Neural cell (in vitro differentiated cells): ENCODE data around the gene GARIN6. TPM values are rescaled to one million over a fixed set of nuclear protein-coding genes. Genes with fewer than 3 reads are reported as not detected.

Experiments
- H2AFZ ChIP-seq: fragments of 200-600, 300-800 bp; sonication (generic), shearing (Covaris generic); 2 replicates; pipeline ENCODE4 v1.6.0; 2014; ENCODE audit warnings: low read depth, mild to moderate bottlenecking, antibody characterized with exemption, low read length, moderate library complexity
- H3F3A ChIP-seq: fragments of 200-600 bp; shearing (Covaris generic); 2 replicates; pipeline ENCODE4 v1.6.1; 2016; ENCODE audit warnings: mild to moderate bottlenecking, moderate library complexity, mixed read lengths, antibody characterized with exemption, low read length; ENCODE audit not compliant: insufficient read depth, poor library complexity, severe bottlenecking
- H3K27ac ChIP-seq: fragments of 200-600, 300-800 bp; sonication (generic), shearing (Covaris generic); 2 replicates; pipeline ENCODE4 v1.5.1; 2014; ENCODE audit warnings: mild to moderate bottlenecking, low read length, moderate library complexity
- H3K27me3 ChIP-seq: fragments of 300-800, 200-600 bp; sonication (generic), shearing (Covaris generic); 2 replicates; pipeline ENCODE4 v1.6.0; 2014; ENCODE audit warnings: mild to moderate bottlenecking, low read depth, low read length, moderate library complexity; ENCODE audit not compliant: insufficient read depth
- H3K36me3 ChIP-seq: fragments of 300-800, 200-600 bp; sonication (generic), shearing (Covaris generic); 2 replicates; pipeline ENCODE4 v1.5.1; 2014; ENCODE audit warnings: mild to moderate bottlenecking, antibody characterized with exemption, low read length, moderate library complexity; ENCODE audit not compliant: insufficient read depth
- H3K4me2 ChIP-seq: fragments of 300-800, 200-600 bp; sonication (generic), shearing (Covaris generic); 2 replicates; pipeline ENCODE4 v1.6.0; 2014; ENCODE audit warnings: mild to moderate bottlenecking, low read length
- H3K4me3 ChIP-seq: fragments of 300-800, 200-600 bp; sonication (generic), shearing (Covaris generic); 2 replicates; pipeline ENCODE4 v1.5.1; 2014; ENCODE audit warnings: mild to moderate bottlenecking, low read length, moderate library complexity
- H3K79me2 ChIP-seq: fragments of 200-600 bp; shearing (Covaris generic); replicated peaks from 2 replicates; pipeline ENCODE4 v1.6.0; 2014; ENCODE audit warnings: mild to moderate bottlenecking, low read length, moderate library complexity; ENCODE audit not compliant: insufficient read depth
- H3K9ac ChIP-seq: fragments of 300-800, 200-600 bp; sonication (generic), shearing (Covaris generic); 2 replicates; pipeline ENCODE4 v1.6.1; 2016; ENCODE audit warnings: mild to moderate bottlenecking, low read length, mixed read lengths
- H3K9me2 ChIP-seq: fragments of 200-600 bp; shearing (Covaris generic); 2 replicates; pipeline ENCODE4 v1.6.1; 2016; ENCODE audit warnings: mild to moderate bottlenecking, low read length, mixed read lengths; ENCODE audit not compliant: insufficient read depth
- H3K9me3 ChIP-seq: fragments of 200-600, 300-800 bp; sonication (generic), shearing (Covaris generic); 2 replicates; pipeline ENCODE4 v1.6.1; 2016; ENCODE audit warnings: mild to moderate bottlenecking, mixed run types, low read length, moderate library complexity, mixed read lengths
- H4K20me1 ChIP-seq: fragments of 200-600 bp; shearing (Covaris generic); 2 replicates; pipeline ENCODE4 v1.6.1; 2016; ENCODE audit warnings: mild to moderate bottlenecking, mixed run types; ENCODE audit not compliant: insufficient read depth
- EP300 ChIP-seq: fragments of 450-650 bp; conservative IDR thresholded peaks from 2 replicates; pipeline ENCODE4 v1.6.1; 2014; ENCODE audit warnings: antibody characterized with exemption, mild to moderate bottlenecking, moderate library complexity; ENCODE audit not compliant: poor library complexity, severe bottlenecking
- EZH2 ChIP-seq: fragments of 200-600, 300-800 bp; shearing (Covaris generic), sonication (generic); IDR thresholded peaks from 2 replicates; pipeline ENCODE4 v1.6.1; 2014; ENCODE audit warnings: antibody characterized with exemption, low read length, borderline replicate concordance, mild to moderate bottlenecking; ENCODE audit not compliant: insufficient read depth, poor library complexity, severe bottlenecking
- MXI1 ChIP-seq: fragments of 450-650 bp; conservative IDR thresholded peaks from 2 replicates; pipeline ENCODE4 v1.6.1; 2014; ENCODE audit warnings: antibody characterized with exemption, mild to moderate bottlenecking; ENCODE audit not compliant: poor library complexity, severe bottlenecking
- POLR2AphosphoS5 ChIP-seq: IDR thresholded peaks from 2 replicates; pipeline ENCODE4 v1.6.1; 2012
- RAD21 ChIP-seq: fragments of 450-650 bp; conservative IDR thresholded peaks from 2 replicates; pipeline ENCODE4 v1.6.1; 2014; ENCODE audit warnings: antibody characterized with exemption, mild to moderate bottlenecking, moderate library complexity
- SMC3 ChIP-seq: fragments of 450-650 bp; conservative IDR thresholded peaks from 2 replicates; pipeline ENCODE4 v1.6.1; 2014; ENCODE audit warnings: antibody characterized with exemption, mild to moderate bottlenecking, moderate library complexity; ENCODE audit not compliant: poor library complexity
- TAF1 ChIP-seq: IDR thresholded peaks from 2 replicates; pipeline ENCODE4 v1.6.1; 2012; ENCODE audit warnings: low read depth
- polyA plus RNA-seq: library from polyadenylated mRNA; depleted of rRNA; stranded (reverse); fragments of >200 nt; gene quantifications from 2 replicates; pipeline ENCODE4 v1.2.3, GENCODE V29; 2014
- TF ChIP-seq, protein P1 (sequence below): fragments of 450-650 bp; IDR thresholded peaks from 2 replicates; pipeline ENCODE4 v1.5.1; 2014; ENCODE audit warnings: antibody characterized with exemption, mild to moderate bottlenecking, moderate library complexity; ENCODE audit not compliant: poor library complexity, severe bottlenecking
- TF ChIP-seq, protein P2 (sequence below): IDR thresholded peaks from 2 replicates; pipeline ENCODE4 v1.6.1; 2012; ENCODE audit warnings: borderline replicate concordance

Gene GARIN6
- polyA plus RNA-seq, 1 donor from 2014 or later: not detected

DNA sequence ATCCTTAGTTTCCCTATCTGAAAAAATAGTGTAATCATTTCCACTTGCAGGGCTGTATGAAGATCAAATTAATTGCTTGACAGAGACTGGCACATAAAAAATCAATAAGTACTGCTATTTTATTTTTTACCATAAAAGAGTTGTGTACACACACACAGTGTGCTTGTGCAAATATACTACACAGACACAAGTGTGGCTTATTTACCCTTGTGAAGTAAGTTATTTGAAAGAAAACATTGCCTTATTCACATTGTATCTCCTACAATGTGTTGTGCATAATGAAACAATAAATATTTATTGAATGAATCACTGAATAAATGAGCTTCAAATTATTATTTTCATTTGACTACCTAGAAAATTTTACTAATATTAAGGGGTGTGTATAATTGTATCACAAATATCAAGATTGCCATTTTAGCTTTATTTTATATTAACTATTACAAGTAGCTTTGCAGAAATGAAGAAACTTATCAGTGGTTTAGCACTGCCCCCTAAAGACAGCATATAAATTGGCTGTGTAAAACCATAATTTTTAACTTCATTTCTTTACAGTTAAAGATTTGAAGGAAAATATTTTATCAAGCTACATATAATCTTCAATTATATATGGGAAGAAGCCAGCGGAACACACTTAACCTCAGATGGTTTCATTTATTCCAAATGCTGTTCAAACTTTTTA is 11.3 kb downstream of the GARIN6 start:
- H3K9ac ChIP-seq: no peak overlapping the region
- peak overlapping the region; percentile 59 for H3K27ac ChIP-seq
- no peaks in the 10 kb centered on the region for H3K36me3 ChIP-seq
- H3K27me3 ChIP-seq: no peaks in the 10 kb centered on the region
- no peak overlapping the region for H3K4me3 ChIP-seq
- no peak for TF ChIP-seq POLR2AphosphoS5
- TF ChIP-seq RAD21: peak; percentile 86
- no peak for TF ChIP-seq EZH2
- no peak for TF ChIP-seq TAF1
- TF ChIP-seq, protein P1, sequence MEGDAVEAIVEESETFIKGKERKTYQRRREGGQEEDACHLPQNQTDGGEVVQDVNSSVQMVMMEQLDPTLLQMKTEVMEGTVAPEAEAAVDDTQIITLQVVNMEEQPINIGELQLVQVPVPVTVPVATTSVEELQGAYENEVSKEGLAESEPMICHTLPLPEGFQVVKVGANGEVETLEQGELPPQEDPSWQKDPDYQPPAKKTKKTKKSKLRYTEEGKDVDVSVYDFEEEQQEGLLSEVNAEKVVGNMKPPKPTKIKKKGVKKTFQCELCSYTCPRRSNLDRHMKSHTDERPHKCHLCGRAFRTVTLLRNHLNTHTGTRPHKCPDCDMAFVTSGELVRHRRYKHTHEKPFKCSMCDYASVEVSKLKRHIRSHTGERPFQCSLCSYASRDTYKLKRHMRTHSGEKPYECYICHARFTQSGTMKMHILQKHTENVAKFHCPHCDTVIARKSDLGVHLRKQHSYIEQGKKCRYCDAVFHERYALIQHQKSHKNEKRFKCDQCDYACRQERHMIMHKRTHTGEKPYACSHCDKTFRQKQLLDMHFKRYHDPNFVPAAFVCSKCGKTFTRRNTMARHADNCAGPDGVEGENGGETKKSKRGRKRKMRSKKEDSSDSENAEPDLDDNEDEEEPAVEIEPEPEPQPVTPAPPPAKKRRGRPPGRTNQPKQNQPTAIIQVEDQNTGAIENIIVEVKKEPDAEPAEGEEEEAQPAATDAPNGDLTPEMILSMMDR: peak; percentile 79
- no peak for TF ChIP-seq EP300
- no peak for TF ChIP-seq MXI1
- peak; percentile 82 for TF ChIP-seq SMC3
- H3K9me2 ChIP-seq: no peaks in the 10 kb centered on the region
- H3K9me3 ChIP-seq: no peaks in the 10 kb centered on the region
- no peaks in the 10 kb centered on the region for H4K20me1 ChIP-seq
- H3K79me2 ChIP-seq: no peaks in the 10 kb centered on the region
- H3F3A ChIP-seq: no peaks in the 10 kb centered on the region
- H2AFZ ChIP-seq: no peak overlapping the region
- no peak overlapping the region for H3K4me2 ChIP-seq

DNA sequence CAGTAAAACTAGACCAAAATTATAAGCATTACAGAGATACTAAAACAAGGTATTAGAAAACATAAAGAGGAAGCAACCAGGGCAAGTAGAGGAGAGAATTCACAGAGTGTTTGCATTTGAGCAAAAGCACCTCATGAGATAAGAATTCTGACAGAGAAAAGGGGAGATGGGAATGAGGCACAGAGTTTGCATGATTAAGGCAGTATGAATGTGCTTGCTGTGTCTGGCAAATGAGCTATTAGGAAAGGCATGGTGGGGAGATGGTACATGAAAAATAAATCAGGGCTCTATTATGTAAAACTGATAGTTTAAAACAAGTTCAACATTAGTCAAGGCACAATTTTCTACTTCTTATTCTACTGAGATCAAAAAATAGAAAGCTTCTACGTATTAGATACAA is 23.1 kb downstream of the GARIN6 start:
- Histone ChIP-seq H3K9ac (no peak overlapping the region), H3F3A (no peaks in the 10 kb centered on the region), H3K27me3 (no peaks in the 10 kb centered on the region), H3K36me3 (no peaks in the 10 kb centered on the region), H3K9me3 (no peaks in the 10 kb centered on the region), H3K9me2 (no peaks in the 10 kb centered on the region), H3K4me2 (no peak overlapping the region), H3K79me2 (no peaks in the 10 kb centered on the region), H3K4me3 (no peak overlapping the region), H3K27ac (no peak overlapping the region), H2AFZ (no peak overlapping the region), H4K20me1 (no peaks in the 10 kb centered on the region)
- TF ChIP-seq SMC3 (no peak), EP300 (no peak), RAD21 (no peak)

DNA sequence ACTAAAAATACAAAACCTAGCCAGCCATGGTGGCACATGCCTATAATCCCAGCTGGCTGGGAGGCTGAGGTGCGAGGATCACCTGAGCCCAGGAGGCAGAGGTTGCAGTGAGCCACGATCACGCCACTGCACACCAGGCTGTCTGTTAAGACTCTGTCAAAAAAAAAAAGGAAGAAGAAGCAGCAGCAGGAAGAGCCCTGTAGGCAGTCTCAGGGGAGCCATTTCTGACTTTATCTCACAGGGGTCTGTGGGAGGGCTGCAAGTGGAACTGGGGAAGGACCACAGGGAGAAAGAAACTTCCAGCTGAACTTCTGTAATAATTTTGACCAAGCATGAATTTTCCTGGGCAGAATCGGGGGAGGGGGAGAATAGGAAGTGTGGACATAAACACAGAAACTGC is 32.7 kb downstream of the GARIN6 start:
- Histone ChIP-seq H3F3A (no peaks in the 10 kb centered on the region), H3K9me3 (no peaks in the 10 kb centered on the region), H3K79me2 (no peaks in the 10 kb centered on the region), H3K27ac (no peak overlapping the region), H4K20me1 (no peaks in the 10 kb centered on the region), H3K27me3 (no peaks in the 10 kb centered on the region), H3K4me2 (no peak overlapping the region), H3K9me2 (no peaks in the 10 kb centered on the region), H3K4me3 (no peak overlapping the region), H3K36me3 (no peaks in the 10 kb centered on the region), H2AFZ (no peak overlapping the region), H3K9ac (no peak overlapping the region)
- TF ChIP-seq EZH2: no peak
- TF ChIP-seq, protein P1: no peak
- TF ChIP-seq SMC3: no peak
- no peak for TF ChIP-seq RAD21
- TF ChIP-seq, protein P2, sequence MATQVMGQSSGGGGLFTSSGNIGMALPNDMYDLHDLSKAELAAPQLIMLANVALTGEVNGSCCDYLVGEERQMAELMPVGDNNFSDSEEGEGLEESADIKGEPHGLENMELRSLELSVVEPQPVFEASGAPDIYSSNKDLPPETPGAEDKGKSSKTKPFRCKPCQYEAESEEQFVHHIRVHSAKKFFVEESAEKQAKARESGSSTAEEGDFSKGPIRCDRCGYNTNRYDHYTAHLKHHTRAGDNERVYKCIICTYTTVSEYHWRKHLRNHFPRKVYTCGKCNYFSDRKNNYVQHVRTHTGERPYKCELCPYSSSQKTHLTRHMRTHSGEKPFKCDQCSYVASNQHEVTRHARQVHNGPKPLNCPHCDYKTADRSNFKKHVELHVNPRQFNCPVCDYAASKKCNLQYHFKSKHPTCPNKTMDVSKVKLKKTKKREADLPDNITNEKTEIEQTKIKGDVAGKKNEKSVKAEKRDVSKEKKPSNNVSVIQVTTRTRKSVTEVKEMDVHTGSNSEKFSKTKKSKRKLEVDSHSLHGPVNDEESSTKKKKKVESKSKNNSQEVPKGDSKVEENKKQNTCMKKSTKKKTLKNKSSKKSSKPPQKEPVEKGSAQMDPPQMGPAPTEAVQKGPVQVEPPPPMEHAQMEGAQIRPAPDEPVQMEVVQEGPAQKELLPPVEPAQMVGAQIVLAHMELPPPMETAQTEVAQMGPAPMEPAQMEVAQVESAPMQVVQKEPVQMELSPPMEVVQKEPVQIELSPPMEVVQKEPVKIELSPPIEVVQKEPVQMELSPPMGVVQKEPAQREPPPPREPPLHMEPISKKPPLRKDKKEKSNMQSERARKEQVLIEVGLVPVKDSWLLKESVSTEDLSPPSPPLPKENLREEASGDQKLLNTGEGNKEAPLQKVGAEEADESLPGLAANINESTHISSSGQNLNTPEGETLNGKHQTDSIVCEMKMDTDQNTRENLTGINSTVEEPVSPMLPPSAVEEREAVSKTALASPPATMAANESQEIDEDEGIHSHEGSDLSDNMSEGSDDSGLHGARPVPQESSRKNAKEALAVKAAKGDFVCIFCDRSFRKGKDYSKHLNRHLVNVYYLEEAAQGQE: no peak
- no peak for TF ChIP-seq TAF1
- TF ChIP-seq POLR2AphosphoS5: no peak
- TF ChIP-seq EP300: no peak
- TF ChIP-seq MXI1: no peak
